ENCODE results near the gene LHFPL2.

The LHFPL2 gene

DNA sequence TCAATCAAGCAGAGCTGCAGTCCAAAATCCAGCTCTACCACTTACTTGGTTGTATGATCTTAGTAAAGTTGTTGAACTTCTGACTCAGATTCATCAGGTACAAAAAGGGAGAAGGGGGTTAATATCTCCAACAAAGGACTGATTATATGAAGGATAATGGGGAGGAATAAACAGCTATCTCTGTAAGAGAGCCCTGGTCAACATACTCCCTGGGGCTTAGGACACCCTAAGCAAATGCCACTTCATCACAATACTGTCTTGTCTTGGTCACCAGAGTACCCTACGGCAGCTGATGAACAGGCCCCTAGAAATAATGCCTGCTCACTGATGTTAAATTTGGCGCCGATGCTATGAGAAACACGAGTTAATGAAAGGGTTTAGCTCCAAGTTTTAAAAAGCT lies 34.8 kb downstream of the LHFPL2 start:
- no peak for DNase-seq

DNA sequence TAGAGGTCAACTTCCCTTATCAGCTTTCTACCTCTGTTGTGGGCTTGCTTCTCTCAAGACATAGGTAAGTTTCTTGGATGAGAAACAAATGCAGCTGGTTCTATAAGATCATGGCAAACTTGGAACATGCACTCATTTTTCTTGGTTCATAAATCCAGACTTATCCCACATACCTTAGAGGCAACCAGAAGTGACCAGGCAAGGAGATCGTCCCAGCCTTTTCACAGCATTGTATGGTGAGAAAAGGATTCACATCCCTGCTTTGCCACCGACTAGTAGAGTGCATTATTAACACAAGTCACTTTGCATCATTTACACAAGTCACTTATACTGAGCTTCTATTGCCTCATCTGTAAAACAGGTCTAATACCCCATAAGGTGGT lies 35.4 kb downstream of the LHFPL2 start:
- DNase-seq, result no peak

DNA sequence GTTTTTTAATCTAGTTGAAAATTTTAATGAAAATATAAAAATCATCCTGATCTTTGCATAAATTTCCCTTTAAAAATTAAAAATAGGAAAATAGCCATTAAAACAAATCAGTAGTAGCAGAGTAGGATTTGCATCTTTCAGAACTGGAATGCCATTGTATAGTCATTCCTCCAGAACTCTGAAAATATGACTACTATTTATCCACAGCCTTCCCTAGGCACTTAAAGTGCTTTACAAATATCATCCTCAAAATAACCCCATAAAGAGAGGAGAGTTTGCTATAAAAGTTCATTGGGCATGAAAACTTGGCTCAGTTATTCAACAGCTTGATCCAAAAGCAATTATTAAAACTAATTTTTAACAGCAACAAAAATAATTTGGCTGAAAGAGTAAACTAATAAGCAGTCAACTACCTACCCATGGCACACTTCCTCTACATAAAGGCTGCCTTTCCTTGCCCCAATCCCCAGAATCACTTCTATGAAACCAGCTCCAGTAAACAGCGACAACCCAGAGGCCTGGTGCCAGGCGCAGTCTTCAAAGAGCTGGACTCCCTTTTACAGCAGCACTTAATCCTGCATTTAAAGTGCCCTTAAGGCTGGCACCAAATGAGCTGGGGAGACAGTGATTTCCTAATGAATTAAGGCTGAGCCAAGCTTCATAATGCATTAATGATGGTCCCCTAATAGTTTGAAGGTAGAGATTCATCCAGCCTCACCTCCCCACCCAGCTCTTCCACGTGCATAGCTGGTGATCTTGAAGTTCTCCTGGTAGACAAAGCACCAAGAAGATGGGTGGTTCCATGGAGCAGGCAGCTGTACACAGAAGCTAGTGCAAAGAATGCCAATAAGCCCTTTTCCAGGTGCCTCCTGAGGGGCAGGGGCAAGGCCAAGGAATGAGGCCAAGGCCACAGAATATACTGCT lies 36.1 kb downstream of the LHFPL2 start:
- DNase-seq, result no peak

DNA sequence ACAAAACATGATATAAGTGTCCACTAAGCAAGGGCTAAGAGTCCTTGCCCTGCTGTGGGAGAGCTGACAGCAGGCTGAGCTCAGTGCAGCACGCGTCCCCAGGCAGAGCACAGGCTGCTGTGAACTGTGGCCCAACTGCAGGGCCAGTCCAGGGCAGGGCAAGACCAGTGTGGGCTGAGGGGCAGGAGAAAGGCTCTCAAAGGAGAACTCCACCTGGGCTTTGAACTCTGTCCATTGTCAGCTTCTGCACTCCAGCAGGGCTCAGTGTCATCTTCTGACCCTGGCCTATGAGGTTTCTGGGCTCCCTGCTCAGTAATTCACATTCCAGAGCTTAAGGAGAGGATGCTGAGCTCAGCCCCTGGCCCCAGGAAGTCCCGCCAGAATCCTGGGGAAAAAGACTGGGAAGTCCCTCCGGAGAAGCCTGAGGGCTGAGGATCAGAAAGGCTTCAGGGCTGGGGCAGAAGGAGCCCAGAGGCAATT lies 37.4 kb downstream of the LHFPL2 start:
- DNase-seq, result no peak

DNA sequence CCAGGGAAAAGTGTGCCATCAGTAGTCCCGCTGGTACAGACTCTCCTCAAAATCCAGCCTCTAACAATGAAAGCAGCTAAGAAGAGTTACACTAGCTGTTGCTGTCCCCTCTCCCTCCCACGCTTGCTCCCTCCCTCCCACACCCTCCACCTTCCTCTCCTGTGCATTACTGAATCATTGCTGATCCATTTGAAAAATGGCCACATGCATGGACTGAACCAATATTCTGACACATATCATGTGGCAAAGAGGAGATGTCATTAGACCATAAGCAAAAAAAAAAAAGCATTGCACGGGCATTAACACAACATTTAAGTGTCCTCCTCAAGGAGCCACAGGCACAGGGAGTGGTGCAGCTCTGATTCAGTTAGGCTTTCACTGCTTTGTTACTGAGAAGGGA lies 37.9 kb downstream of the LHFPL2 start:
- no peak for DNase-seq

DNA sequence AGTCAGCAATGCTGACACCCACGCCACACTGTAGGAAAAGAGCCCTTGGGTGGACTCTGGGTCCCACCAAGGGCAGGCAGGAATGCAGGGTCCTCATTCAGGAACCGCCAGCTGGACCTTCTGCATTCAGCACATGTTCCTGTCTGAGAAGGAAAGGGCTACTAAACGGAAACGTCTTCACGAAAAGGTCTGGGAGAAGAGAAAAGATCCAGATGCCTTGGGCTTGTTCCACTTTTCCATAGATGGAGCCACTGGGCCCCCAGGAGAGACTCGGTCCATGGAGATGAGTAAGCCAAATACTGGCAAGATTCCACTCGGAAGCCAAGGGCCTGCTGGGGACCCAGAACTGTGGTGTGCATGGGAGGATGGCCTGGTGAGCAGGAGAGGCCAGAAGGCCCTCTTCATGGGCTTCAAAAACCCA lies 38.4 kb downstream of the LHFPL2 start:
- no peak for DNase-seq

DNA sequence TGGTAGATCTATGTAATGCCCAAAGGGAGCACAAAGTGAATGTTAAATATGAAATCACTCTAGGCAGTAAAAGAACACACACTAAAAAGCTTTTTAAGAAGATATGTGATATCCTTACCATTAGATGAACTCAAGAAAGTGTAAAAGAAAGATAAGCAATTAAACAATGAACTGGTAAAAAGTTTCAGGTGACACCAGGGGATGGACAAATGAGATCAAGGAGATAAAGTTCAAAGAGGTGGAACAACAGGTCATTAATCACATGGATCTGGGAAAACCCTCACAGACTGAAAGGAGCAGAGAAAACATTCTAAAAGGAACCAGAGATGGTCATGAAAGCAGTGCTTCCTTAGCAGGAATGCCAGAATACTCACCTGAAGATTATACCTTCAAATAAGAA lies 40.7 kb downstream of the LHFPL2 start:
- DNase-seq, result no peak

DNA sequence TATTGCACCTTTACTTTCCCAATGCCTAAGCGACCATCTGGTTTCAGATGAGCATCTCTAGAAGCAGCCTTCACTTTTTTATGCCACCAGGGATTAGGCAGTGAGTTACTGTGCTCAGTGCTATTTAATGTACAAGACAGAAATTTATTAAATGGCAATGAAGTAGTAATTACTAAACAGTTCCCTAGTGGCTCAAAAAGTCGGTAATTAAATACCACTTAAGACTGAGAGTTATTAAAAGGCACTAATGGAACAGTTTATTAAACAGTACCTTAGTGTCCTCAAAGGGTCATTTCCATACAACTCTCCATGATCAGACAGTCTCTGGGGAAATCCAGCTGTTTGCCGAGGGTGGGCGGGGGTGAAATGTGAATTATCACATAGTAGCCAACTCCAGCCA lies 42.3 kb downstream of the LHFPL2 start:
- no peak for DNase-seq

DNA sequence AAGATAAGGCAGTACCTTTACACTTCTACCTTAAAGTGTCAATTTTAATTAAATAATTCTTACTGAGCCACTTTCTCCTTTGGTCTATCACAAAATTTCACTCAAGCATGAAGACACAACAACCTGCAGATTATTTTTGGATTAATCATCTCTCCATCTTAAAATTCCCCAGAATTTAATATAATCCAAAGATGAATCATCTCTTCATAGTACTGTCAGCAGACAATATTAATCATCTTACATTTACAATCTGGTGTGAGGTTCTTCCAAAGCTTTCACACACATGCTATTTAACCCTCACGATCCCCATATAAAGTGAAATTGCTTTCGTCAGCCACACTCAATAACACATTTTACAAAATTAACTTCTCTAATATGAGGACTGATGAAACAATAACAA lies 43.0 kb downstream of the LHFPL2 start:
- no peak for DNase-seq

DNA sequence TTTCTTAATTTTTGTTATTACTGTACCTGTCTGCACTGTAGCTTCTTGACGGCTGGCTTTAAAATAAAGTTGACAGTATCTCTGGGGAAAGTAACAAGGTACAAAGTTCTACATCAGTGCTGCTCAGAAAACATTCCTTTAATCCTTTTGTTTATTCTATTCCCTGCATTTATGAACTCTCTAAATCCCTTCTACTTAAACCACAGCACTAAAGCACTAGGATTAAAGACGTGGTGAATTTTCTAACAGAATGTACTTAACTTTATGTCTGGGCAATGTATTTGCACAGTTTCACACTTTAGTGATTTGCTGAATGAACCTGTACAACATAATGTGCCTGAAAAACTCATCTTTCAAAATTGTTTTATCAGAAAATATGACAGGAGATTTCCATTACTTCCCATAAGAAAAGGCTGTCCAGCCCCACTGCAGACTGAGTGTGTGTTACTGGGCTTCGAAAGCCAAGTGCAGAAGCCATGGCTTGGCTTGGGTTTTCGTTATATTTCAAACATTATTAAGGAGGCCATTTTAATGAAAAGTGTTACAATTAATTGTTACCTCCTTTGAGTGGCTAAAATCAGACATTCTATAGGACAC lies 43.8 kb downstream of the LHFPL2 start:
- DNase-seq, result no peak

DNA sequence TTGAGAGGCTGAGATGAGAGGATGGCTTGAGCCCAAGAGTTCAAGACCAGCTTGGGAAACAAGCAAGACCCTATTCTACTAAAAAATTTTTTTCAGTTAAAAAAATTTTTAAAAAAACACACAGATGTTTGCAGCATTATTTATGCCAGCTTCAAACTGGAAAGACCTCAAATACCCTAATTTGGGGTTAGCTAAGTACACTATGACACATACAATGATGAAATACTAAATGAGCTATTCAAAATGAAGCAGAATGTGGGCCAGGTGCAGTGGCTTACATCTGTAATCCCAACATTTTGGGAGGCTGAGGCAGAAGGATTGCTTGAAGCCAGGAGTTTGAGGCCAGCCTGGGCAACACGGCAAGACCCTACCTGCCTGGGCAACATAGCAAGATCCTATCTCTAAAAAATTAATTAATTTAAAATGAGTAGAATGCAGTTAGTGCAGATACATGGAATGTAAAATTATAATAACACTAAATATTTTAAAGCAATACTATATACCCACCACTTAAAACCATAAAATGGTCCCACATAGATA lies 44.9 kb downstream of the LHFPL2 start:
- DNase-seq, result no peak

DNA sequence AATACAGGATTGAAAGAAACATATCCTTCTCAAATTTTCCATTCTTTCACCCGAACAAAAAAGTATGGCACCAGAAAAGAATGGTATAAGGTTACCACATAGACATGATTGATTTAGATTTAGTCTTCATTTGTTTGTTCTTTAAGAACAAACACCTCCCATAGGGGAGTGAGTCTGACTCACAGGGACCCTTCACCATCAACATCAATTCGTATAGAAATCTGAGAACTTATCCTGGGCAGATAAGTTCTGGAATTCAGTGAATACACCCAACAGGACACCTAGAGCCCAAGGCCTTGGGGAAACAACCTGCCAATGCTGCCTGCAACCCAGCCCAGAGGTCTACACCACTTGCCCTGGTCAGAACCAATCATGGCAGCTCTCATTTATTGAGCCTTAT lies 46.2 kb downstream of the LHFPL2 start:
- DNase-seq, result no peak

DNA sequence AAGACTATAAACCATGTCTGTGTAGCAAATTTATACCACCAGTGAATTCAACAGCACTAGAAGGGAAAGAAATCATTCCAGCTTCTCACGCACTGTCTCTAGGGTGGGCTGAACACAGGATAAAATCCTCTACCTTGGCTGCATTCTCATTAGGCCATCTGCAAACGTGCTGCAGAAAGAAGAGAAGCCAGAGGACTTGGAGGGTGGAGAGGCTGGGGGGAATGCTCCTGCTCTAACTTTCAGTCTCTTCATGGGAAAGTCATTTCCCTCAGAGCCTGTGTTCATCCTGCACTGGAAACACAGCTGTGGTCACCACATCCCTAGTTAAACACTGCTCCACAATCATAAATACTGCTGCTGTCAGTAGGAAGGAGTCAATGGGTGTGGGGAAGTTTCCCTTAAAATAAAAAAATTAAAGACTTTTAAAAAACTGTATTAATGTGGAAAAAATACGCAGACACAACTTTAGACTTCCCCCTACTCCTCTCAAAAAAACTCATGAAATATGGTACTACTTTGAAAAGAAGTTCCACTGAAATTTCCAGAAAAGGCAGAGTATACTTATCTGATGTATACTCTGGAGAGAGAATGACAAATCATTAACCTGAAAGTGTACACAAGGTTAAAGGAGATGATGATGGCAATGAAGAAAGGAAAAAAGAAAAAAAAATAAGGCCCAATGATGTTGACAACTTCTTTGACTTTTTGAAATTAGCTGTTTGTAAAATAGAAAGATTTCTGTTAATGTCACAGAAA lies 46.8 kb downstream of the LHFPL2 start:
- no peak for DNase-seq

DNA sequence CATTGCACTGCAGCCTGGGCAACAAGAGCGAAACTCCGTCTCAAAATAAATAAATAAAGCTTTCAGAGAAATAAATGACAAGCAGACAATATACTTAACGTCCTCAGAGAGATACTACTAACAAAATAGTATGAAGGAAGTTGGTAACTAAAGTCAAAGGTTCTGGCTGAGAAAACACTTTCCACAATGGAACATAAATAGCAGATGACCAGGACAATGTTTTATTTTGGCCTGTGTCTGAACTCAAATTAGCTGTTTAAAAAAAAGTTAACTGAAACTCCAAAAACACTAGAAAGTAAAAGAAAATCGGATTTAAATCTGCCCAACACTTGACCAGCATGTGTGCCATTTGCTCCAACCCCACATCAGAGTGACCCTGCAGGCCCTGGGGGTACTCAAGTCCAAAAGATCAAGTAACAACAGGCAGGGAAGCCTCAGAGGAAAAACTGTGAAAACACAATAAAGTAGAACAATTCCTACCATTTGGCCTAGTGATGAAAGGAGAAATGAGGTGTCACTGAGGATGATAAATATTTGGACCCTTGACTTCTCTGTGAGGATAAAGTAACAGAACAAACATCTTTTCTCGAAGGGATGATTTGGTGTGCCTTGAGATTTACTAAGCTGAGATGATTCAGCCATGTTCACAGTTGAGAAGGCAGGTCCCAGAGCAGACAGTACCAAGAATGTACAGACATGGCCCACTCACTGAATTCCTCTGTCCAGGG lies 47.7 kb downstream of the LHFPL2 start:
- DNase-seq, result no peak

DNA sequence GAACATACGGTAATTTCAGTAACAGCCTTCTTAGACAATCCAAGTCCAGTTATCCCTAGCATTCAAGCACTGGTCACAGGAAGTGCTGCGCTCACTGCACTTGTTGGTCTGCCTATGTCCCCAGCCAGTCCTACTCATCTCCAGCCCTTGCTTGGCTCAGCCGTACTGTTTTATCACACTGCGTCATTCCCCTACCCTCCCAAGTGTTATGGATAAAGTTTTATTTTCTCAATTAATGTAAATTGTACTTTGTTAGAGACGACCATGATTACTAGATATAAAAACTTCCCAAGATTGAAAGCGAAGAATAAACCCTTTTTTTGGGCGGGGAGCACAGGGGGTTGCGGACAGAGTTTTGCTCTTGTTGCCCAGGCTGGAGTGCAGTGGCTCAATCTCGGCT lies 49.6 kb downstream of the LHFPL2 start:
- DNase-seq, result no peak

DNA sequence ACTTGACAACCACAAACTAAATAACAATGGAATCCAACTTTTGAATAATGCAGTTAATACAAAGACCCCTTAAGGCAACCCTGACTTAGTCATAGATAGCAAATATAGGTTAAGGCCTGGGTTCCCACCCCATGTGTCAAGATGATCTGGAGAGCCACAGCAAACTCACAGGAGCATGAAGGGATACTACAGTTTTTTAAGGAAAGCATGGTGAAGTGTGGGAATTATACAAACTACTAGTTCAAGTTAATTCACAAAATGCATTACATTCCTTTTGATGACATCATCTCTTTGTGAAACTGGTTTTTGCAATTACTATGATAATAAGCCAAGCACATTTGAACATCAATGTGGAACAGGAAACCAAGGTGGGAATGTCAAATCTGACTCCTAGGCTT lies 50.6 kb downstream of the LHFPL2 start:
- DNase-seq, result no peak

DNA sequence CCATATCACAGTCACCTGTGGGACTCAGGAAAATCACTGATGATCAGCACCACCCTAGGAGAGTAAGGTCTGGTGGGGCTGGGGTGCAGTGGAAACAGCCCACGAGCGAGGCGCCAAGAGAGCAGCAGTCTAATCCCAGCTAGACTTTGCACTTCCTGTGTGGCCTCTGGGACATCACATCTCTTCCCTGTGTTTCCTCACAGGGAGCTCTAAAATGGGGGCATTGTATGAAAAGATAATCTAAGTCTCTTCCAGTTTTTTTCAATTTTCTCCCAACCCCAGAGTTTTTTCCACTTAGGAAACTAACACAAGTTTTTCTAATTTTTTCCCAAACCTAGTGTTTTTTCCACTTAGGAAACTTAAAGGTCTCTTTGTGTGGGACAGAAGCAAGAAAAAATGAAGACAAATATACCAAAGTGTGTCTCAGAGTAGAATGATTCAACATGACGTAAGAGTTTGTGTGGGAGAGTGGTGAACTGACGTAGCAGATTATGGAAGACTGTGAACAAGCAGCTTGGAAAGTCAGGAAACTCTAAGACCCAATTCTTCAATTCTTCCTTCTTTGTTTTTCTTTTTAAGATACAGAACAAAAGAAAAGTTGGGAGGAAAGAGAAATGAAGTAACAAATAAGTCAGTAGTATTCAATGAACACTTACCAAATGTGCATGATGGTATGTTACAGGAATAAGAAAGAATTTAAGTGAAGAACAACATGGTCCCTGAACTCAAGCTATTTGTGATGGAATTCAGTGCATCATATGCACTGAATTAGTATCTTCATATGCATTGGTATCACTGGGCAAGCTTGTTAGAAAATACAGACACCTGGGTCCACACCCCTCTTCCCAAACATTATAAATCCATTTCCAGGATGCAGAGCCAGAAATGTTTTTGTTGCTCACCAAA lies 51.3 kb downstream of the LHFPL2 start:
- no peak for DNase-seq

DNA sequence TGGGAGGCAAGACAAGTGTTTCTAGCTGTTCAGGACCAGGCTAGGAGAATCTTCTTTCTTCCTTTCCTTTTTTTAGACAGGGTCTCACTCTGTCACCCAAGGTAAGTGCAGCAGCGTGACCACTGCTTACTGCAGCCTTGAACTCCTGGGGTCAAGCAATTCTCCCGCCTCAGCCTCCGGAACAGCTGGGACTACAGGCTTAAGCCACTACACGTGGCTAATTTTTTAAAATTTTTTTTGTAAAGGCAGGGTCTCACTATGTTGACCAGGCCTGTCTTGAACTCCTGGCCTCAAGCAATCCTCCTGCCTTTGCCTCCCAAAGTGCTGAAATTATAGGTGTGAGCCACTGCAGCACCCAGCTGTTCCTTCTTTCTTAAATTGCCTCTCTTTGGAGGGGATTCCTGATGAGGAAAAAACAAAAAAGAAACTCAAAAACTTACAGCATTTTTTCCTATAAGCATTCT lies 53.1 kb downstream of the LHFPL2 start:
- DNase-seq, result no peak

DNA sequence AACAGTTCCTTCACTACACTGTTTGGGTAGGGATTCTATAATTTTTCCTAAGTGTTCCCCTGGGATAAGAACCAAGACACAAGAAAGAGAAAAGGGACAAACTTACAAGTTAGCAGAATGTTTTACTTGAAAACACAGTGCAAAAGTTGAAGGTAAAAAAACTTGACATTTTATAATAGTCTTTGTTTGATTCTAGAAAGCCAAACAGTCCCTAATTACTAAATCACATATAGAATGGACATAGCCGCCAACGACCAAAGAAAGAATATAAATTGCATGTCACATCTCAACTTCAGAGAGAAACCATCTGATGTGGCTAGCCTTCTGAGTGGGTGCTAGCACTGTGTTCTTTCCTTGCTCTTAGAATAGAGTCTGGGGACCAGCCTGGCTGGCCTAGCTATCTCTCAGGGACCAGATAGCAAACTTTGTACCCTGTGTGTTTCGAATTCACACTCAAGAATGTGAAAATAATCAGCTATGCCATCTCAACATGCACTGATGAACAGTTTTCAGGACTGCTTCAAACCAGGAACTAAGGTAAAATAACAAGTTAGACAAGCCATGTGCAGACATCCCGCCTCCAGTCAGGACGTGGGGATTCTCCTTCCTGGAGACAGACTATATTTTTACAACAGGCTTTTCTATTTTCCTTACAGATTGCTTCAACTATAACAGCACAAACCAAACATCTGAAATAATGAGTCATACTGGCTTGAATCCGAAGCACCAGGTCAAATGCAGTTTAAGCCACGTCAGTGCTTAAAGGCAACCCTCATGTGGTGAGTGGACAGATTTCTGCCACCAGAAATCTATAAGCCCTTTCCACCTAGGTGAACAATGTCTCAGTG lies 53.7 kb downstream of the LHFPL2 start:
- DNase-seq, result no peak

DNA sequence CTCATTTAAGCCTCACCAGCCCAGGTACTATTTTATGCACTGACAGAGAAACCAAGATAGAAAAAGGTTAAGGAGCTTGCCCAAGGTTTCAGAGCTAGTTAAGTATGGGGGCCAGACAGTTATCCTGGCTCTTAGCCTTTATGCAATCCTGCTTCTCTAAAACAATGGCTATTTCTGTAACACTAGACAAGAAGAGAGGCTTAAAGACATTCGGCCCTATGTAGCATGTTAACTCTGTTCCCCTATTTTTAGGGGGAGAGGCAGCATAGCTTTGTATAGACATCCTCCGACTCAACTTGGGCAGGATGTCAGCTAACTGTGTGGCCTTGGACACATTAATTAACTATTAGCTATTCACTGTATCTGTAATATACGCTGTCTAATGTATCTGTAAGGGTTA lies 54.6 kb downstream of the LHFPL2 start:
- DNase-seq, result no peak

DNA sequence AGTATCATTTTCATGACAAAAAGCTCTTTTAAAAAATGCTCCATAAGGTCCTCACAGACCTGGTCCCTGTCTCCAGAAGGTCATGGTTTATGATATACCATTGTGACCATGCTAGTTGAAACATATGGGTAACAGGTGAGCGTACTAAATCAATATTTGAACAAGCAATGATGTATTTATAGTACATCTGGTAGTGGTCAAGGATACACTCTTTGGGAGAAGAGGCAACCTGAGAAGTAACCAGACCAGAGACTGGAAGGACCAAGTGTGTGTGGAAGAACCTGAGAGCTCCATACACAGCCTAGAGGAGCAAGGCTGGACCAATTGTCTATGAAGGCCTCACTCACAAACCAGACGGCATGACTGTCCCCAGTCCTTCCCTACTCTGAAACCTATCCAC lies 55.1 kb downstream of the LHFPL2 start:
- DNase-seq, result no peak
